A549 (cell line): ENCODE measurements around the gene SLC15A5. TPM values are rescaled to one million over a fixed set of nuclear protein-coding genes. Genes with fewer than 3 reads are reported as not detected.

Source experiments
- ATAC-seq, 2 experiments: fragments of 200-7000 bp in 1 of 2; fragments of >200 bp in 1 of 2; cut with Nextera tagmentation in 1 of 2; cut with Tn5 transposase in 1 of 2; 3 replicates each; pipeline versions ENCODE4 v1.8.0 to v1.9.1; 2018 to 2020; ENCODE audit warnings: mild to moderate bottlenecking in 1 of 2, moderate library complexity in 1 of 2
- CTCF ChIA-PET: fragments of 300-600 bp; sonication (Branson Sonifier 250); formaldehyde crosslinking; extraction: SDS; loops from one replicate; lab custom pipeline; 2021; ENCODE audit warnings: antibody characterized with exemption, inconsistent platforms; lab: Yijun Ruan, JAX
- POLR2A ChIA-PET: fragments of 350-600 bp; formaldehyde crosslinking; extraction: SDS; loops from one replicate; lab custom pipeline; 2021; ENCODE audit warnings: antibody characterized with exemption, inconsistent platforms; lab: Yijun Ruan, JAX
- DNase-seq, 2 experiments: peaks; one replicate each; pipeline versions ENCODE4 v3.0.0 to v3.0.0-alpha.2; 2011 to 2016; ENCODE audit warnings: low read depth in 1 of 2, low spot score in 1 of 2
- FAIRE-seq: peaks from 2 replicates; lab custom pipeline; 2011; peaks lifted over from hg19 to GRCh38; lab: Jason Lieb, UNC
- H3K27ac ChIP-seq, 2 experiments: fragments of >200 bp; sonication (Bioruptor Twin); formaldehyde crosslinking; 3 replicates each; pipeline ENCODE4 v1.5.1; 2016 to 2017
- H3K4me1 ChIP-seq: fragments of >200 bp; sonication (Bioruptor Twin); formaldehyde crosslinking; 3 replicates; pipeline ENCODE4 v1.6.1; 2016
- H3K4me2 ChIP-seq: fragments of >200 bp; sonication (Bioruptor Twin); formaldehyde crosslinking; 3 replicates; pipeline ENCODE4 v1.6.1; 2016
- H3K4me3 ChIP-seq: fragments of >200 bp; sonication (Bioruptor Twin); formaldehyde crosslinking; 3 replicates; pipeline ENCODE4 v1.5.1; 2016
- H3K9me3 ChIP-seq: fragments of >200 bp; sonication (Bioruptor Twin); formaldehyde crosslinking; 3 replicates; pipeline ENCODE4 v1.6.1; 2016
- BHLHE40 ChIP-seq: IDR thresholded peaks from 2 replicates; pipeline ENCODE4 v1.6.1; 2012; ENCODE audit warnings: low read depth, low read length, inconsistent platforms
- CBX2 ChIP-seq: fragments of 200-600 bp; sonication (generic); IDR thresholded peaks from 2 replicates; pipeline ENCODE4 v1.6.1; 2016; ENCODE audit warnings: low read depth, mild to moderate bottlenecking, borderline replicate concordance
- CBX8 ChIP-seq: fragments of 200-600 bp; sonication (generic); IDR thresholded peaks from 2 replicates; pipeline ENCODE4 v1.6.1; 2016
- CHD4 ChIP-seq: fragments of 200-600 bp; sonication (generic); IDR thresholded peaks from 2 replicates; pipeline ENCODE4 v1.6.1; 2016; ENCODE audit warnings: antibody characterized with exemption, mild to moderate bottlenecking, borderline replicate concordance
- EHMT2 ChIP-seq: fragments of 200-600 bp; sonication (generic); IDR thresholded peaks from 2 replicates; pipeline ENCODE4 v1.6.1; 2016; ENCODE audit warnings: antibody characterized with exemption, low read depth, mild to moderate bottlenecking, moderate library complexity
- ESRRA ChIP-seq: fragments of 150-350 bp; IDR thresholded peaks from 2 replicates; pipeline ENCODE4 v1.6.1; 2014; ENCODE audit warnings: mild to moderate bottlenecking, low read length, borderline replicate concordance
- FOSB ChIP-seq: fragments of 250-450 bp; sonication (Bioruptor Pico); IDR thresholded peaks from 2 replicates; pipeline ENCODE4 v1.5.0; 2020; ENCODE audit warnings: mild to moderate bottlenecking, moderate library complexity
- FOSL2 ChIP-seq, 2 experiments: fragments of 450-650 bp in 1 of 2; fragments of >200 bp in 1 of 2; sonication (Bioruptor Twin) in 1 of 2; formaldehyde crosslinking; IDR thresholded peaks; 2 replicates each; pipeline versions ENCODE4 v1.5.0 to v1.6.1; 2016 to 2020; ENCODE audit warnings: mild to moderate bottlenecking in 1 of 2, moderate library complexity in 1 of 2
- FOXS1 ChIP-seq: fragments of 250-450 bp; sonication (Bioruptor Pico); IDR thresholded peaks from 2 replicates; pipeline ENCODE4 v1.5.0; 2020; ENCODE audit warnings: mild to moderate bottlenecking, moderate library complexity
- GATA3 ChIP-seq: IDR thresholded peaks from 2 replicates; pipeline ENCODE4 v1.6.1; 2012; ENCODE audit warnings: borderline replicate concordance
- HEYL ChIP-seq: fragments of 250-450 bp; sonication (Bioruptor Pico); IDR thresholded peaks from 2 replicates; pipeline ENCODE4 v1.8.0; 2021; ENCODE audit warnings: mild to moderate bottlenecking, moderate library complexity
- HOXB5 ChIP-seq: fragments of 250-450 bp; sonication (Bioruptor Pico); IDR thresholded peaks from 2 replicates; pipeline ENCODE4 v1.5.0; 2020; ENCODE audit warnings: mild to moderate bottlenecking, moderate library complexity
- JUN ChIP-seq, 2 experiments: fragments of >200 bp; sonication (Bioruptor Twin); formaldehyde crosslinking; IDR thresholded peaks; 2 replicates in 1 of 2; 3 replicates in 1 of 2; pipeline ENCODE4 v1.6.1; 2016 to 2017
- JUNB ChIP-seq: fragments of >200 bp; sonication (Bioruptor Twin); formaldehyde crosslinking; IDR thresholded peaks from 2 replicates; pipeline ENCODE4 v1.6.1; 2016
- KDM1A ChIP-seq: fragments of 200-600 bp; sonication (generic); IDR thresholded peaks from 2 replicates; pipeline ENCODE4 v1.6.1; 2016; ENCODE audit warnings: low read depth, mild to moderate bottlenecking
- MAFK ChIP-seq: fragments of 450-650 bp; IDR thresholded peaks from 2 replicates; pipeline ENCODE4 v1.6.1; 2014; ENCODE audit not compliant: partially characterized antibody
- MYC ChIP-seq: IDR thresholded peaks from 2 replicates; pipeline ENCODE4 v1.6.1; 2012; ENCODE audit warnings: mild to moderate bottlenecking, inconsistent platforms, low read length, improper control_type of control experiment, borderline replicate concordance
- NR3C1 ChIP-seq: fragments of >200 bp; sonication (Bioruptor Twin); formaldehyde crosslinking; IDR thresholded peaks from 3 replicates; pipeline ENCODE4 v1.6.1; 2017
- RAD21 ChIP-seq, 2 experiments: fragments of >200 bp in 1 of 2; sonication (Bioruptor Twin) in 1 of 2; formaldehyde crosslinking in 1 of 2; IDR thresholded peaks in 1 of 2; conservative IDR thresholded peaks in 1 of 2; 2 replicates in 1 of 2; 3 replicates in 1 of 2; pipeline ENCODE4 v1.6.1; 2012 to 2018; ENCODE audit warnings: inconsistent platforms in 1 of 2
- RARB ChIP-seq: fragments of 250-450 bp; sonication (Bioruptor Pico); IDR thresholded peaks from 2 replicates; pipeline ENCODE4 v1.8.0; 2021; ENCODE audit warnings: mild to moderate bottlenecking, moderate library complexity
- RCOR1 ChIP-seq: fragments of 150-350 bp; IDR thresholded peaks from 2 replicates; pipeline ENCODE4 v1.6.1; 2014; ENCODE audit warnings: antibody characterized with exemption, low read length, low read depth
- RNF2 ChIP-seq: fragments of 200-600 bp; sonication (generic); IDR thresholded peaks from 2 replicates; pipeline ENCODE4 v1.6.1; 2016; ENCODE audit warnings: low read depth, mild to moderate bottlenecking, antibody characterized with exemption, moderate library complexity, borderline replicate concordance
- SREBF2 ChIP-seq: fragments of 450-650 bp; IDR thresholded peaks from 2 replicates; pipeline ENCODE4 v1.6.1; 2014; ENCODE audit warnings: mild to moderate bottlenecking, moderate library complexity
- ZC3H11A ChIP-seq: fragments of 450-650 bp; IDR thresholded peaks from 2 replicates; pipeline ENCODE4 v1.6.1; 2014; ENCODE audit warnings: antibody characterized with exemption, mild to moderate bottlenecking
- ZFP36 ChIP-seq: fragments of 450-650 bp; IDR thresholded peaks from 2 replicates; pipeline ENCODE4 v1.6.1; 2014; ENCODE audit warnings: borderline replicate concordance; ENCODE audit not compliant: partially characterized antibody
- ZSCAN20 ChIP-seq: fragments of 250-450 bp; sonication (Bioruptor Pico); IDR thresholded peaks from 2 replicates; pipeline ENCODE4 v1.8.0; 2022; ENCODE audit warnings: mild to moderate bottlenecking, moderate library complexity
- WGBS: methylation state at CpG from one replicate; pipeline ENCODE4 v1.1.6; 2017; ENCODE audit errors: missing lambda C conversion rate; 5-methylcytosine and 5-hydroxymethylcytosine counted together
- polyA plus RNA-seq, 4 experiments: library from polyadenylated mRNA; depleted of rRNA in 3 of 4; stranded (reverse); fragments of >200 nt; fragmentation: RNase III in 1 of 4; extraction: RNeasy Plus Mini Kit Qiagen cat#74134 plus additional on column Dnase treatment in 1 of 4; gene quantifications; 2 replicates in 3 of 4; 3 replicates in 1 of 4; pipeline ENCODE4 v1.2.3, GENCODE V29; 2011 to 2017
- TF ChIP-seq, protein P1 (sequence below): IDR thresholded peaks from 2 replicates; pipeline ENCODE4 v1.6.1; 2012; ENCODE audit warnings: low read depth, borderline replicate concordance
- TF ChIP-seq, protein P2 (sequence below): fragments of 250-450 bp; sonication (Bioruptor Pico); IDR thresholded peaks from 2 replicates; pipeline ENCODE4 v1.5.0; 2021; ENCODE audit warnings: mild to moderate bottlenecking, moderate library complexity, borderline replicate concordance
- TF ChIP-seq, protein P3 (sequence below): fragments of >200 bp; sonication (Bioruptor Twin); formaldehyde crosslinking; IDR thresholded peaks from 2 replicates; pipeline ENCODE4 v1.6.1; 2016
- TF ChIP-seq, protein P4 (sequence below): fragments of >200 bp; sonication (Bioruptor Twin); formaldehyde crosslinking; IDR thresholded peaks from 3 replicates; pipeline ENCODE4 v1.6.1; 2016
- TF ChIP-seq, protein P5 (sequence below): fragments of 150-350 bp; IDR thresholded peaks from 2 replicates; pipeline ENCODE4 v1.6.1; 2014; ENCODE audit warnings: low read depth, mild to moderate bottlenecking, low read length

SLC15A5 gene
- polyA plus RNA-seq, 2 of the 4 experiments (the other 2 are of a cell fraction), result not detected

DNA sequence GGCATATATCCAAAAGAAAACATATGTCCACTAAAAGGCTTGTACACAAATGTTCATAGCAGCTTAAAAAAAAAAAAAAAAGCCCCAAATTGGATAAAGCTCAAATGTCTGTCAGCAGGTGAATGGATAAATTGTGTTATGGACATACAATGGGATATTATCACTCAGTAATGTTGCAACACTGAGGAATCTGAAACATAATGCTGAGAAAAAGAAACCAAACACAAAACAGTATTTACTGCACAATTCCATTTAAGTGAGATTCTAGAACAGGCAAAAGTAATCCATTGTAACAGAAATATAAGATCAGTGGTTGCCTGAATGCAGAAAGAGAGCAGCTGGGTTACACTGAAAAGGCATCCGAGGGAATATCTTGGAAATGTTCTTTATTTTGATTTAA lies 117.9 kb downstream of the SLC15A5 start:
- 2% methylated on average over 1 of the region's 1 CpG for WGBS
- Histone ChIP-seq H3K27ac (no peak overlapping the region), H3K9me3 (no peaks in the 10 kb centered on the region), H3K4me1 (no peaks in the 10 kb centered on the region), H3K4me2 (no peak overlapping the region), H3K4me3 (no peak overlapping the region)
- DNase-seq (no peak), ATAC-seq (no peak), FAIRE-seq (no peak)
- ChIA-PET CTCF (interaction anchor here (0.5 kb wide), 1 partner anchor 1729 kb away, joined by 3 read pairs; no protein-coding TSS in a partner anchor), POLR2A (no interaction called here)
- TF ChIP-seq MAFK, result no peak
- TF ChIP-seq, protein P1, sequence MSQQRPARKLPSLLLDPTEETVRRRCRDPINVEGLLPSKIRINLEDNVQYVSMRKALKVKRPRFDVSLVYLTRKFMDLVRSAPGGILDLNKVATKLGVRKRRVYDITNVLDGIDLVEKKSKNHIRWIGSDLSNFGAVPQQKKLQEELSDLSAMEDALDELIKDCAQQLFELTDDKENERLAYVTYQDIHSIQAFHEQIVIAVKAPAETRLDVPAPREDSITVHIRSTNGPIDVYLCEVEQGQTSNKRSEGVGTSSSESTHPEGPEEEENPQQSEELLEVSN, result no peak
- TF ChIP-seq BHLHE40, result no peak
- TF ChIP-seq, protein P2, sequence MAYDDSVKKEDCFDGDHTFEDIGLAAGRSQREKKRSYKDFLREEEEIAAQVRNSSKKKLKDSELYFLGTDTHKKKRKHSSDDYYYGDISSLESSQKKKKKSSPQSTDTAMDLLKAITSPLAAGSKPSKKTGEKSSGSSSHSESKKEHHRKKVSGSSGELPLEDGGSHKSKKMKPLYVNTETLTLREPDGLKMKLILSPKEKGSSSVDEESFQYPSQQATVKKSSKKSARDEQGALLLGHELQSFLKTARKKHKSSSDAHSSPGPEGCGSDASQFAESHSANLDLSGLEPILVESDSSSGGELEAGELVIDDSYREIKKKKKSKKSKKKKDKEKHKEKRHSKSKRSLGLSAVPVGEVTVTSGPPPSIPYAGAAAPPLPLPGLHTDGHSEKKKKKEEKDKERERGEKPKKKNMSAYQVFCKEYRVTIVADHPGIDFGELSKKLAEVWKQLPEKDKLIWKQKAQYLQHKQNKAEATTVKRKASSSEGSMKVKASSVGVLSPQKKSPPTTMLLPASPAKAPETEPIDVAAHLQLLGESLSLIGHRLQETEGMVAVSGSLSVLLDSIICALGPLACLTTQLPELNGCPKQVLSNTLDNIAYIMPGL (CRISPR knock-in tag), result no peak
- TF ChIP-seq ZC3H11A, result no peak
- TF ChIP-seq, protein P3, sequence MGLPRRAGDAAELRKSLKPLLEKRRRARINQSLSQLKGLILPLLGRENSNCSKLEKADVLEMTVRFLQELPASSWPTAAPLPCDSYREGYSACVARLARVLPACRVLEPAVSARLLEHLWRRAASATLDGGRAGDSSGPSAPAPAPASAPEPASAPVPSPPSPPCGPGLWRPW, result no peak

DNA sequence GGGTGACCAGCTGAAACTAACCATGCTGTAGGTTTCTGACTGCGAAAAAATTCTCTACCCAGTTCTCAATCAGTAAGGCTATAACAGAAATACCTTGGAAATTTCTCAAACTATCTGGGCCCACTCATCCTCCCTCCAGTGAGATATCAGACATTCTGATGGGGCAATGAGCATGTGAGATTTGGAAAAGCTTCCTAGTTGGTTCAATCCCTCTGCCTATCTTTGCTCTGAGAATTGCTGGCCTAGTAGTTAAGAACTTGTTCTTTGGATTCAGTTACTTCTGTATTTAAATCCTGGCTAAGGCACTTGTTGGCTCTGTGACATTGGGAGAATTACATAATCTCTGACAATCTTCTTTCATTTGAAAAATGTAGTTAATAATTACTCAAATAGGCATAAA lies 119.4 kb downstream of the SLC15A5 start:
- Histone ChIP-seq H3K9me3 (no peaks in the 10 kb centered on the region), H3K4me2 (no peak overlapping the region), H3K4me3 (no peak overlapping the region), H3K27ac (no peak overlapping the region), H3K4me1 (no peaks in the 10 kb centered on the region)
- no peak for TF ChIP-seq EHMT2
- TF ChIP-seq MYC, result no peak
- no peak for TF ChIP-seq BHLHE40
- no peak for TF ChIP-seq RCOR1
- no peak for TF ChIP-seq HOXB5
- no peak for TF ChIP-seq CBX8
- no peak for TF ChIP-seq CBX2
- TF ChIP-seq JUN (IDR thresholded peaks at IDR 0.05), result no peak
- TF ChIP-seq NR3C1, result no peak
- TF ChIP-seq ZFP36, result no peak
- no peak for TF ChIP-seq CHD4
- TF ChIP-seq, protein P3, result no peak
- no peak for TF ChIP-seq HEYL (CRISPR knock-in tag)
- TF ChIP-seq FOXS1, result no peak
- TF ChIP-seq GATA3, result no peak
- TF ChIP-seq ZSCAN20, result no peak
- no peak for TF ChIP-seq FOSB (CRISPR knock-in tag)
- TF ChIP-seq KDM1A, result no peak
- WGBS, result 17% methylated on average over 1 of the region's 1 CpG
- FAIRE-seq, result no peak
- POLR2A ChIA-PET, result no interaction called here
- DNase-seq, result no peak
- no peak for ATAC-seq
- CTCF ChIA-PET, result no interaction called here

DNA sequence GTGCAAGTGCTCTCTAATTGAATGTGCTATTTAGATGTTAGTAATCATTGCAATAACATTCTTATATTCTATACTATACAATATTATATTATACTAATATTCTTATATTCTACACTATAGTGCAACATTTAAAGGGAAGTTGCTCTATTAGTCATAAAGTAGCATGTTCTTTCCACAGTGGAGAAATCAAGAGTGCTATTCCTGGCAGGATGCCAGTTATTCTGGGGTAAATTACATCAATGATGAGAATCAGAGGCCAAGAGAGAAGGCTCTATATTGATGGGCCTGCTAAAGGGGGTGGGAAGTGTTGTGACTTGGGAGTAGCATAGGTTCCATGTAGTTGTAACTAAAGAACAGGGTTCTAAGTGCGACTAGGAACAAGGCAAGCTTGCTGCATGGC lies 121.5 kb downstream of the SLC15A5 start:
- no peaks in the 10 kb centered on the region for H3K9me3 ChIP-seq
- ATAC-seq, result no peak
- H3K27ac ChIP-seq, result no peak overlapping the region
- ChIA-PET POLR2A (no interaction called here), CTCF (no interaction called here)
- no peak overlapping the region for H3K4me2 ChIP-seq
- H3K4me3 ChIP-seq, result no peak overlapping the region
- FAIRE-seq, result no peak
- no peaks in the 10 kb centered on the region for H3K4me1 ChIP-seq
- no peak for DNase-seq
- 0% methylated on average over 1 of the region's 1 CpG for WGBS
- TF ChIP-seq SREBF2 (no peak), FOSB (CRISPR knock-in tag) (no peak), FOSL2 (IDR thresholded peaks at IDR 0.05) (no peak), FOSL2 (CRISPR knock-in tag; IDR thresholded peaks at IDR 0.05) (no peak), BHLHE40 (no peak), RAD21 (conservative IDR thresholded peaks at IDR 0.05 in 1 of 2, IDR thresholded peaks at IDR 0.05 in 1 of 2) (no peak), CBX2 (no peak), RCOR1 (no peak), RNF2 (no peak), MYC (no peak), EHMT2 (no peak), ESRRA (no peak), JUNB (no peak), GATA3 (no peak), RARB (CRISPR knock-in tag) (no peak)
- TF ChIP-seq, protein P4, sequence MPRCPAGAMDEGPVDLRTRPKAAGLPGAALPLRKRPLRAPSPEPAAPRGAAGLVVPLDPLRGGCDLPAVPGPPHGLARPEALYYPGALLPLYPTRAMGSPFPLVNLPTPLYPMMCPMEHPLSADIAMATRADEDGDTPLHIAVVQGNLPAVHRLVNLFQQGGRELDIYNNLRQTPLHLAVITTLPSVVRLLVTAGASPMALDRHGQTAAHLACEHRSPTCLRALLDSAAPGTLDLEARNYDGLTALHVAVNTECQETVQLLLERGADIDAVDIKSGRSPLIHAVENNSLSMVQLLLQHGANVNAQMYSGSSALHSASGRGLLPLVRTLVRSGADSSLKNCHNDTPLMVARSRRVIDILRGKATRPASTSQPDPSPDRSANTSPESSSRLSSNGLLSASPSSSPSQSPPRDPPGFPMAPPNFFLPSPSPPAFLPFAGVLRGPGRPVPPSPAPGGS, result no peak
- TF ChIP-seq, protein P5, sequence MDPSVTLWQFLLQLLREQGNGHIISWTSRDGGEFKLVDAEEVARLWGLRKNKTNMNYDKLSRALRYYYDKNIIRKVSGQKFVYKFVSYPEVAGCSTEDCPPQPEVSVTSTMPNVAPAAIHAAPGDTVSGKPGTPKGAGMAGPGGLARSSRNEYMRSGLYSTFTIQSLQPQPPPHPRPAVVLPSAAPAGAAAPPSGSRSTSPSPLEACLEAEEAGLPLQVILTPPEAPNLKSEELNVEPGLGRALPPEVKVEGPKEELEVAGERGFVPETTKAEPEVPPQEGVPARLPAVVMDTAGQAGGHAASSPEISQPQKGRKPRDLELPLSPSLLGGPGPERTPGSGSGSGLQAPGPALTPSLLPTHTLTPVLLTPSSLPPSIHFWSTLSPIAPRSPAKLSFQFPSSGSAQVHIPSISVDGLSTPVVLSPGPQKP, result no peak
